ENCODE measurements around the gene SMARCAL1.

Gene SMARCAL1

GRCh38 chr2:216392945-216393840, 19.1 kb upstream of the SMARCAL1 start:
- DNase-seq (ENCODE audit: low spot score), result no peak

- DNase-seq (ENCODE audit: low spot score), result no peak
Measured at GRCh38 chr2:216394881-216395280, 17.4 kb upstream of the SMARCAL1 start.

GRCh38 chr2:216399621-216400020, 12.7 kb upstream of the SMARCAL1 start:
- DNase-seq (ENCODE audit: low spot score), result no peak

- no peak for DNase-seq (ENCODE audit: low spot score)
Measured at GRCh38 chr2:216402751-216403150, 9.5 kb upstream of the SMARCAL1 start.

DNA sequence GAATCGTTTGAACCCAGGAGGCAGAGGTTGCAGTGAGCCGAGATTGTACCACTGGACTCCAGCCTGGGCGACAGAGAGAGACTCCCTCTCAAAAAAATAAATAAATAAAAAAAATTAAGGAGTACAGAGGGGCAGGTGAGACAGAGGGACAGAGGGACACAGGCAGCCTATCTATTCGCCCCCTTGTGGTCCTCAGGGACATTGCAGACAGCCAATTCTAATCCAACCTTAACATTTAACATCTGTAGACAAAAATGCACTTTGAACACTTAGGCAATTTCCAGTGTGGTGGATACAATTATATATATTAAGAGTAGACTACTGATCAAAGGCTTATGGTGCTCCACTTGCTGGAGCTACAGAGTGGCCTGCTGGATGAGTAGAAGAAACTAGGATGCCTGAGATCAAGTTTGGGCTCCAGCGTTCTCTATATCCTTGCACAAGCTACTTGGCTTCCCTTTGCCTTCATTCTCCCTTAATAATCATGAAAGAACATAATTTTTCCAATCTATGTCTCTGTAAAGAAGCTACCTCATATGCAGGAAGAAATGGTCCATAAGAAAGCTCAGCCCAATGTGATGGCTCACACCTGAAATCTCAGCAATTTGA, 8.2 kb upstream of the SMARCAL1 start:
- peak; percentile 39 for DNase-seq (ENCODE audit: low spot score)

- no peak for DNase-seq (ENCODE audit: low spot score)
Measured at GRCh38 chr2:216405588-216405987, 6.7 kb upstream of the SMARCAL1 start.

GRCh38 chr2:216406826-216407225, 5.5 kb upstream of the SMARCAL1 start:
- no peak for DNase-seq (ENCODE audit: low spot score)

GRCh38 chr2:216408426-216409290, 3.6 kb upstream of the SMARCAL1 start:
- DNase-seq (ENCODE audit: low spot score), result no peak

GRCh38 chr2:216410550-216410949, 1.7 kb upstream of the SMARCAL1 start:
- DNase-seq (ENCODE audit: low spot score), result no peak

DNA sequence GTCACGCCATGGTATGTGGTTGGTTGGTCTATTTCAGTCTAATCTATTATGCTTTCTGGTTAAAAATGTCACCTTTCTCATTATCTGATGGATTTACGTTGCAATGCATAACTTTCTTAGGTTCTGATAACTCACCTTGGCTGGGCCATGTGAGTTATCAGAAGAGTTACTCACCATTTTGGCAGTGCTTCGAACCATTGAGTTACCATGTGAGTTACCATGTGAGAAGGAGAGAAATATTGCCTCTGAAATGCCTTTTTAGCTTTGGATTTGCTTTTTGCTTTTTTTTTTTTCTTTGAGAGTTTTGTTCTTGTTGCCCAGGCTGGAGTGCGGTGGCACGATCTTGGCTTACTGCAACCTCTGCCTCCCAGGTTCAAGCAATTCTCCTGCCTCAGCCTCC, 1.6 kb downstream of the SMARCAL1 start:
- DNase-seq (ENCODE audit: low spot score), result no peak

DNA sequence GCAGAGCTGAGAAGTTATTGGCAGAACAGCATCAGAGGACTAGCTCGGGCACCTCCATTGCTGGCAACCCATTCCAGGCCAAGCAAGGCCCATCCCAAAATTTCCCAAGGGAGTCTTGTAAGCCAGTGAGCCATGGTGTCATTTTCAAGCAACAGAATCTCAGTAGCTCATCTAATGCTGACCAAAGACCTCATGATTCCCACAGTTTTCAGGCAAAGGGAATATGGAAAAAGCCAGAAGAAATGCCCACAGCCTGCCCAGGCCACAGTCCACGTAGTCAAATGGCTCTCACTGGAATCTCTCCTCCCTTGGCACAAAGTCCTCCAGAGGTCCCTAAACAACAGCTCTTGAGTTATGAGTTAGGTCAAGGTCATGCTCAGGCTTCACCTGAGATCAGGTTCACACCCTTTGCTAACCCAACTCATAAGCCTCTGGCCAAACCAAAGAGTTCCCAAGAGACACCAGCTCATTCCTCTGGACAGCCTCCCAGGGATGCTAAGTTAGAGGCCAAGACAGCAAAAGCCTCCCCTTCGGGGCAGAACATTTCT, 2.6 kb downstream of the SMARCAL1 start:
- no peak for DNase-seq (ENCODE audit: low spot score)

- no peak for DNase-seq (ENCODE audit: low spot score)
Measured at GRCh38 chr2:216415541-216415940, 3.3 kb downstream of the SMARCAL1 start.

DNA sequence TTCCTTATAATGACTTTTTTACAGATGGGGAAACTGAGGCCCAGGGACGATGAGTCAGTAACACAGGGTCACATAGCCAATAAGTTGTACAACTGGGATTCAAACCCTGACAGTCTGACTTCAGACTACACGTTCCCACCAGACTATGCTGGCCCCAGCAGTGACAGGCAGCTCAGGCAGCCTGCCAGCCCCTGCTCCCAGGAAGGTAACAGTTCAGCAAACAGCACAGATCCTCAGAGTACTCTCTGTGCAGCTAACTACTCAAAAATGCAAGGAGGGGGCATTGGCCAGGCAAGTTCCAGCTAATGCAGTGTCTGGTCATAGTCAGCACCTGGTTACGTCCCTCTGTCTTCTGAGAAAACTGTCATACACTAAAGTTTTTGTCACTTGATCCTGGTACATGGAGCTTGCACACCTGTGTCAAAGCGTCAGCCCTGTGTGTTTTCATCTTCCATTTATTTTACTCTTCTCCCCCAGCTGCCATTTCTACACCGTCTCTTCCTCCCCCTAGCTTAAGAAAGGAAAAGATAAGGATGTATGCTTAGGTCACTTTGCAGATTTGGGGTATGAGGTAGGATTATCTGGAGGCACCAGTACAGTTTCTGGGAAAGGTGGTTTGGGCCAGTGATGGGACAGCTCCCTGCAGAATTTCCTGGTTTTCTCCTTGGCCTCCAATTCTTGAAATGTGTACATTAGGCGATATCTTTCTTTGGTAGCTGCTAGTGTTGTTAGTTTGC, 4.5 kb downstream of the SMARCAL1 start:
- no peak for DNase-seq (ENCODE audit: low spot score)

- DNase-seq (ENCODE audit: low spot score), result no peak
Measured at GRCh38 chr2:216418981-216419380, 6.7 kb downstream of the SMARCAL1 start.

DNA sequence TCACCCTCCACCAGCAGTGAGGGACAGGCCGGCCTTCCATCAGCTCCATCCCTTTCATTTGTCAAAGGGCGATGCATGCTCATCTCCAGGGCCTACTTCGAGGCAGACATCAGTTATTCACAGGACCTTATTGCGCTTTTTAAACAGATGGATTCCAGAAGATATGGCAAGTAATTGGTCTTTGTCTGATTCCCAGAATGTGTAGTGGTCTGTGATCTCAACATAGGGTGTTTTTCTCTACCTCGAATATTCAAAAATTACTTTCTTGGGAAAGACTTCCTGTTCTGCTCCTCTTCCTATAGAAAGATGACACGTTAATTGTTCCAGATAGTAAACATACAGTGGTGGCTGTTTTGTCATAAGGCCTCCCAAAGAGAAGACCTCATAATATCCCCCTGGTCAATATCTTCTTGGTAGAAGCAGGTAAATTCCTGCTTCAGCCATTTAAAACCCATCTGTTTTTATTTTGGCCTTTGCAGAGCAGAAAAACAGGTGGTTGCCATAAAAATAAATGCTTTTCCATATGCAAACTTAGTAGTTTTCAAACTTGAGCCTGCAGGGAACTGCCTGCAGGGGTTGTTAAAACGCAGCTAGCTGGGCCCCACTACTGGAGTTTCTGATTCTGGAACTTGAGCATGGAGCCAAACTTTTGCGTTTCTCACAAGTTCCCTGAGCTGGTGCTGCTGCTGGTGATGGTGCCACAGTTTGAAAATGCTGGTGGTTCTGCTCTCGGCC, 8.2 kb downstream of the SMARCAL1 start:
- DNase-seq (ENCODE audit: low spot score), result no peak

DNA sequence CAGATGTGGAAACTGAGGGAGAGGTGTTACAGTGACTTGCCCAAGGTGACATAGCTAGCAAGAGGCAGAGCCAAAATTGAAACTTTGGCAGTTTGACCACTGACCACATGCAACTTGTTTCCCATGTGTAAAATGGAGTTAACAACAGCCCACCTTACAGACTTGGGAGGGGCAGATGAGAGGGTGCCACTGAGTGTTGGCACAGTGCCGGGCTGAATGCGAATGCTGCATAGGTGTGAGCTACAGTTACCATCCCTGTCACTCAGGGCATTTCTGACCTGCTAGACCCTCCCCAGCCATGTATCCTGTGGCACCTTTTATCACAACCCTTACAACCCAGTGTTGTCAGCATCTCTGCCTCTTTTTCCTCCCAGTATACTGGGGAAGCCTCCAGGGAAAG, 10.8 kb downstream of the SMARCAL1 start:
- no peak for DNase-seq (ENCODE audit: low spot score)

GRCh38 chr2:216424274-216424673, 12.0 kb downstream of the SMARCAL1 start:
- no peak for DNase-seq (ENCODE audit: low spot score)

DNA sequence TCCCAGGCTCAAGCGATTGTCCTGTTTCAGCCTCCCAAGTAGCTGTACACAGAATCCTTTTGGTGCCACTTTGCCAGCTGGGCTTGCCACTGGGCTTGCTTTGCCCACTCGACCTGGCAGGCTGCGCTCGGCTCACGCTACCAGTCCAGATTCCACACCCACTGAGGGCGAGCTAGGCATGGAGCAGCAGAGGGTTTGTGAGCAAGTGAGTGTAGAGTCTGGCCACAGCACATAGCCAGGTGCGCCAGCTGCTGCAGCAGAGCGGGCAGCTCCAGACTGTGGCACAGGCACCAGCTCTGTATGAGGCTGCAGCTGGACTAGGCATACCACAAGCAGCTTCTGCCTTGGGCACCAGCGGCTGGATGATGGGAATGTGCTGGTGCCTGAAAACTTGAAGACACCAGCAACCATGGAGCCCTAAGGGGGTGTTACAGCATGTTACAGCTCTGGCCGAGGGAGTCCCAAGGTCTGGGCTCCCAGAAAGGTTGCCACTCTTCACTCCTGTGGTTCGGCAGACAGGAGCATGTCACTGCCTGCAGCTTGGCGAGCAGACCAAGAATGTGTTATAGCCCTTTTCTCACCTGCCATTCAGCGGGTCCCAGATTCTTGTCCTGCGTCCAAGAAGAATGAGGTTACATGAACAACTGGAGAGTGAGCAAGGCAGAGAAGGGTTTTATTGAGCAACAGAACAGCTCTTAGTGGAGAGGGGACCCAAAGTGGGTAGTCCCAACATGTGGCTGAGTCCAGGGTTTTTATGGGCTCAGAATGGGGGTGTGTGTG, 12.9 kb downstream of the SMARCAL1 start:
- DNase-seq (ENCODE audit: low spot score), result no peak

DNA sequence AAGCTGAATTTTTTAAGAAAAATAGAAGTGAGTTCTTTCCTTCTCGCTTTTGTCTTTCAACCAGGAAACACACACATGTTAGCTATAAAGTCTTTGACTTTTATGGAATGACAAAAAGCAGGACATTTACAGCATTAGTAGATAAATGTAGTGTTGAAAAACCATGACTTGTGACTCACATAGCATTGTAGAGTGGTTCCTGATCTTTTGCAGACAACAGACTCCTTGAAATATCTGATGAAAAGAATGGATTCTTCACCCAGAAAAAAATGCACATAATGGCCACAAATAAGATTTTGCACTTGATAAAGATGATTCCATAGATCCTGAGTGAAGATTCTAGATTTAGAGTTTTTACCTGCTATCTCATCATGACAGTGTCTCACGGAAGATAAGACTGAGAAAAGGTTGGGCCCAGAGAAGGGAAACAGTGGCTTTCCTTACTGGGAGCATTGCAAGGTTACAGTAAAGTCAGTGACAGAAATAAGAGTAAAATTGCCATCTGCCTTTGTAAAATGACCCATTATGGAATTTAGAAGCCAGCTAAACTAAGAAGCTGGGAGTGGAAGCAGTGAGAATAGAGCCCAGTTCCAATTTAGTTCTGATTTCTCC, 14.0 kb downstream of the SMARCAL1 start:
- DNase-seq (ENCODE audit: low spot score), result no peak

GRCh38 chr2:216426938-216427337, 14.7 kb downstream of the SMARCAL1 start:
- no peak for DNase-seq (ENCODE audit: low spot score)

All from LoVo (cell line).